Nephron (organoid): ENCODE measurements around the gene ELMOD1.

Experiments used
- H3K27ac Mint-ChIP-seq, 3 experiments: 2 replicates each; pipeline ENCODE4 v1.8.0; 2020; ENCODE audit warnings: mixed read lengths in 3 of 3, mild to moderate bottlenecking in 2 of 3, moderate library complexity in 1 of 3
- H3K27me3 Mint-ChIP-seq: 2 replicates; pipeline ENCODE4 v1.8.0; 2021; ENCODE audit warnings: low read depth, mild to moderate bottlenecking, moderate library complexity, mixed read lengths
- H3K36me3 Mint-ChIP-seq: 2 replicates; pipeline ENCODE4 v1.8.0; 2020; ENCODE audit warnings: low read depth, mixed read lengths
- H3K4me1 Mint-ChIP-seq: 2 replicates; pipeline ENCODE4 v1.8.0; 2020; ENCODE audit warnings: mixed read lengths
- H3K4me3 Mint-ChIP-seq, 3 experiments: 2 replicates each; pipeline ENCODE4 v1.8.0; 2020; ENCODE audit warnings: mild to moderate bottlenecking in 3 of 3, mixed read lengths in 3 of 3, moderate library complexity in 2 of 3
- H3K9me3 Mint-ChIP-seq: 2 replicates; pipeline ENCODE4 v1.8.0; 2020; ENCODE audit warnings: mixed read lengths
- CTCF ChIP-seq, 3 experiments: fragments of 200-600 bp; sonication (generic); IDR thresholded peaks; one replicate each; pipeline ENCODE4 v1.5.0; 2021; ENCODE audit warnings: antibody characterized with exemption in 3 of 3; ENCODE audit not compliant: unreplicated experiment in 3 of 3

Gene ELMOD1

GRCh38 chr11:107711861-107712755, 121.2 kb downstream of the ELMOD1 start, which contains the start of gene SLN:
Gene SLN, minus strand, starts transcription at chr11:107712056.
- Mint-ChIP-seq H3K27me3 (peaks cover 4% of the 10 kb centered on the region), H3K4me1 (peaks cover 45% of the 10 kb centered on the region), H3K4me3 (peak within 1 kb of the TSS in 2 of 3 experiments; percentile 50 to 82), H3K9me3 (no peaks in the 10 kb centered on the region), H3K36me3 (no peaks in the 10 kb centered on the region), H3K27ac (peak within 1 kb of the TSS in 1 of 3 experiments; percentile 49)
- no peak for TF ChIP-seq CTCF (IDR thresholded peaks at IDR 0.05; ENCODE audit: unreplicated experiment in 3 of 3)

DNA sequence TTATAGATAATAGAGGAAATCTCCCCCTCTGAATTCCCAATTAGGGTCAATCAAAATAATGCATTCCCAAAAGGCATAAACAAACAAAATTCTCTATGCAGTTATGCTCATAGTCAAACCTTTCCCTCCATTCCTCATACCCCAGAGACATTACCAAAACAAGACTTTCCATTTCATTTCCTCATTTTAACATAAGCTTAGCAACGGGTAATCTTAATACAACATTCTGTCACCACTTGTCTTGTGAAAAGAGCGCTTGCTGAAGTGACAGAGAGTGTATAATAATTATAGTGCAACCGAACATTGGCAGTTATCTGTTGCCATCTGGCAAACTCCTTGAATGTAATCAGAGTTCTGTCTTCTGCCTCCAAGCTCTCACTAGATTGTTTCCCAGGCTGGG, 122.1 kb downstream of the ELMOD1 start:
- TF ChIP-seq CTCF (IDR thresholded peaks at IDR 0.05; ENCODE audit: unreplicated experiment in 3 of 3) = no peak
- H3K9me3 Mint-ChIP-seq = no peaks in the 10 kb centered on the region
- peaks cover 4% of the 10 kb centered on the region for H3K27me3 Mint-ChIP-seq
- H3K4me3 Mint-ChIP-seq = peak overlapping the region in 1 of 3 experiments; percentile 7
- no peaks in the 10 kb centered on the region for H3K36me3 Mint-ChIP-seq
- H3K4me1 Mint-ChIP-seq = peaks cover 36% of the 10 kb centered on the region
- H3K27ac Mint-ChIP-seq = peak overlapping the region in 1 of 3 experiments; percentile 49
